Activated CD4-positive, CD25-positive, alpha-beta regulatory T cell (primary cell): ENCODE results near the gene CHD5.

Experiments
- DNase-seq, 4 experiments: peaks; one replicate each; lab custom pipeline; 2025; lab: John Stamatoyannopoulos, UW

The CHD5 gene

DNA sequence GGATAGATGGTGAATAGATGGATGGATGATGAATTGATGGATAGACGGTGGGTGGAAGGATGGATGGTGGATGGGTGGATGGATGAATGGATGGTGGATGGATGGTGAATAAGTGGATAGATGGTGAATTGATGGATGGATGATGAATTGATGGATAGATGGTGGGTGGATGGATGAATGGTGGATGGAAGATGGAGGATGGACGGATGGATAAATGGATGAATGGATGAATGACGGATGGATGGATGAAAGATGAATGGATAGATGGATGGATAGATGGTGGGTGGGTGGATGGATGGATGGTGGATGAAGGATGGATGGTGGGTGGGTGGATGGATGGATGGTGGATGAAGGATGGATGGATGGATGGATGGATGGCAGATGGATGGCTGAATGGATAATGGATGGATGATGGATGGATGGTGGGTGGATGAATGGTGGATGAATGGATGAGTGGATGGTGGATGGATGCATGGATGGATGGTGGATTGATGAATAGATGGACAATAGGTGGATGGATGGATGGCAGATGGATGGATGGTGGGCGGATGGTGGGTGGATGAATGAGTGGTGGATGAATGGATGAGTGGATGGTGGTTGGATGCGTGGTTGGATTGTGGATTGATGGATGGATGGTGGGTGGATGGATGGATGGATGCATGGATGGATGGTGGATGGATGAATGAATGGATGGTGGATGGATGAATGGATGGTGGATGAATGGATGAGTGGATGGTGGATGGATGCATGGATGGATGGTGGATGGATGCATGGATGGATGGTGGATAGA is 5.3 kb downstream of the CHD5 start:
- DNase-seq: no peak

GRCh38 chr1:6172549-6172948 is 7.6 kb downstream of the CHD5 start:
- no peak for DNase-seq

- DNase-seq: no peak
Measured at GRCh38 chr1:6171548-6172124, 8.5 kb downstream of the CHD5 start.

- DNase-seq: no peak
Measured at GRCh38 chr1:6170742-6171201, 9.3 kb downstream of the CHD5 start.

DNA sequence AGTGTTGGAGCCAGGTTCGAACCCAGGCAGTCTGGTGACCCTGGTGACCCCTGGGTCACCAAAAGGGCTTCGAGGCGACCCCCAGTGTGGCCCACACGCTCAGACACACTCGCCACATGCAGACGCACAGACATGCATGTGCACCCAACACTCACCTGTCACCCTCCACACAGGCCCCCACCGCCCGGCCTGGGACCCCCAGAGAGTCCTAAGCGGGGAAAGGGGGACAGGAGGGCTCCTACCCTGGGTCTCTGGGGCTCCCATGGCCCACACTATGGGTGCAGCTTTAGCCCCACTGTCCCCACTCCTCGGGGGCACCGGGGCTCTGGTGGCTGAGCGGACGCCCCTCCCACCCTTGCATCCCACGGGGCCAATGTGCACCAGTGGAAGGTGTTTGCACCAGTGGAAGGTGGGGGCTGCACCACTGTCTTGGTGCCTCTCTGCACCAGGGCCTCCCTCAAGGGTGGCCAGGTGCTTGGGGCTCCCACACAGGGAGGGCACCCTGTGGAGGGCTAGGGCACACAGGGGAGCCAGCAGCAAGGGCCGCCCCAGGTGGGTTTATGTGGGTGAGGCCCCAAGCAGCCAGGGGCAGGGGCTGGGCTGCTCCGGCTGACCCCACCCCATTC is 9.9 kb downstream of the CHD5 start:
- no peak for DNase-seq

GRCh38 chr1:6168947-6169586 is 11.1 kb downstream of the CHD5 start:
- DNase-seq: no peak

- no peak for DNase-seq
Measured at GRCh38 chr1:6167391-6168303, 12.5 kb downstream of the CHD5 start.

GRCh38 chr1:6166655-6167390 is 13.3 kb downstream of the CHD5 start:
- DNase-seq: no peak

DNA sequence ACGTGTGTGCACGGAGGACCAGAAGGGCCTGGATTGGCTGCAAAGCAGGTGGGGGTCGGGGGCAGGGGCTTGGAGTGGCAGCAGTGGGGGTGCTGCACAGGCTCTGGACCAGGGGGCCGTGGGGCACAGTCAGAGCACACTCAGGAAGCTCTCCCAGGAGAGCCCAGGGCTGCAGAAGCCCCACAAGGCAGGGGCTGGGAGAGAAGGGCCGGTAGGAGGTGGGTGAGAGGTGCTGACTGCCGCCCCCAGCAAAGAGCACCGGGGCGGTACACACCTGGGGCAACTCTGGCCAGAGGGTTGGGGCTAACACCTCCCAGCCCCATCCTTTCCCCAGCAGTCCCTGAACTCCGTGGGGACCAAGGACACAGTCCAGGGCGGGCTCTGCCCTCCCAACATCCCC is 13.9 kb downstream of the CHD5 start:
- no peak for DNase-seq

GRCh38 chr1:6165441-6165985 is 14.6 kb downstream of the CHD5 start:
- DNase-seq: no peak

- DNase-seq: no peak
Measured at GRCh38 chr1:6165027-6165426, 15.1 kb downstream of the CHD5 start.

DNA sequence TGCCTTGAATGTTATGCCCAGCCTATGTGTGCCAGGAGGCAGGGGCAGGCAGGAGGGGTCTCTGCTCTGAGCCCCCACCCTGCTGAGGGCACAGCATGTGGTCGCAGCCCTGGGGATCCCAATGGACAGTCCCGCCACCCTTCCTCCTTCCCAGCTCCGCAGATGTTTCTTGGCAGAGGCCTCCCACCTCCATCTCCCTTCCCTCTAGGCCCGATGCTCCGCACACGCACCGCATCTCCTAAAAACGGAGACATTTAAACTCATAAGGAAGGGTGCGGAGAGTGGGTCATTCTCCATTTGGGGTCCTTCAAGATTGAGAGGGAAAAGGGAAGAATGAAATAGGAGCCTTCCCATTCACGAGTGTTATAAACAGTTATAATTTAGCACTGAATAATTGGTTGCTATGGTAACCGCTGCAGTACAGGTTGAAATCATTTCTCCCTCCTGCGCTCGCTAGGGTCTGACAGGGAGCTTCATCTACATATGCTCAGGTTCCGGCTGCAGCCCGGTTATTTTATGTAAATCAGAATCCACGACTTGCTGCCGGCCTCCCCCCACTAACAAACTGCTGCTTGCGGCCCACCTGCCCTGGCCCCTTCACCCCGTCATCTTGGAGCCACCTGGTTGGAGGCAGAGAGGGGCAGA is 16.0 kb downstream of the CHD5 start:
- no peak for DNase-seq

GRCh38 chr1:6163191-6163972 is 16.7 kb downstream of the CHD5 start:
- DNase-seq: no peak

DNA sequence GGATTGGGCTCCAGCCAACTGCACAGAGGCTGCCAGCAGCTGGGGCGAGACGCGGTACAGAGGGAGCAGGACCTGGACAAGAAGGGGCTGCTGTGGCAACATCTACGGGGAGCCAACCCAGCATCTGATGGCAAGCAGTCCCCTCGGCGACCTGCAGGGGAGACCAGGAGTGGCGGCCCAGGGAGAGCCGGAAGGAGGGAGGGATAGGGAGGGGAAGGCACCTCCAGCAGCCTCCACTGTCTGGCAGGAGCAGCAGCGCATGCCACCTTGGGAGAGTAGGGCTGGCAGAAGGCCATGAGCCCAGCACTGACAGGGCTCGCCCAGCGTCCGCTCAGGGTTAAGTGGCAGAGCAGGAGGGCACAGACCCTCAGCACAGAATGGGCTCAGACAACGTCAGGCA is 17.3 kb downstream of the CHD5 start:
- no peak for DNase-seq

DNA sequence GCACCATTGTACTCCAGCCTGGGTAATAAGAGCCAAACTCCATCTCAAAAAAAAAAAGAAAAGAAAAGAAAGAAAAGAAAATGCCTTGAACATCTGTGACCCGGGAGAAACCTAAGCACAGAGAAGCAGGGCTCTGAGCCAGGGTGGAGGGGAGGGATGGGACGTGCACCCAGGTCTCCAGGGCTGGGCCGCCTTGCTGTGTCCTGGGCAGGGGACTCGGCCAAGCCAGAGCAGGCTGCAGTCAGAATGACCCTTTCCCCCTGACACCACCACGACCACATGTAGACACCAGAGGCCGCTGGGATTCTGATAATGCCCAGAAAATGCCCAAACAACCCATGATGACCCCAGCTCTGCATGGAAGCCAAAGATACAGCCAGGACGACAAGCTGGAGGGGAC is 17.8 kb downstream of the CHD5 start:
- DNase-seq: no peak

GRCh38 chr1:6158181-6158580 is 21.9 kb downstream of the CHD5 start:
- no peak for DNase-seq

DNA sequence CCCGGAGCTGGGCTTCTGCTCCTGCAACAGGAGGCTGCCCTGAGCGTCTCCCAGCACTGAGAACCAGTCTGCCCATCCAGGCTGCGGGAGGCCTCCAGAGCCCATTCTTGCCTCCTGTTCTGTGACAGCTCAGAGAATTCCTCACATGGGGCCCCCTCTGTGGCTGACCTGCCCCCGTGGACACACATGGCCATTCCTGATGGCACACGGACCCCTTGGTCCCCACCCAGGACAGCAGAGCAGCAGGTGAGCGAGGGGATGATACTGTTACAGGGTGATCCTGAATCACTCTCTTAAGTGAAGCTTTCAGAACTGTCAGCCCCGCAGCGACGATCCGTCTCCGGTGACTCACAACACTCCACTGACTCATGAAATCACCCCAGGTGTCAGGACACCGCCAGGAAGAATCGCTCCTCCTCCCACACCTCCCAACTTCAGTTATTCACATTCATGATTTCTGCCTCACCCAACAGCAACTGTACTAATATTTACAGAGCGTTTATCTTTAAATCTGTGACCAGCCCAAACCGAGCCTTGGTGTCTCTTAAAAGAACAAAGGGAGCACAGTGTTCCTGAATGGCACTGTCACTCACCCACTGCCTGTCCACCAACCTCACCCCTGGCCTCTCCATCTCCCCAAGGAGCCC is 22.5 kb downstream of the CHD5 start:
- no peak for DNase-seq

GRCh38 chr1:6157132-6157527 is 23.0 kb downstream of the CHD5 start:
- DNase-seq: no peak
